AML-193 (cell line): ENCODE measurements around the gene ARHGEF18.

Source experiments
- DNase-seq, 2 experiments: peaks; one replicate each; lab custom pipeline; 2025; lab: John Stamatoyannopoulos, UW

Gene ARHGEF18

DNA sequence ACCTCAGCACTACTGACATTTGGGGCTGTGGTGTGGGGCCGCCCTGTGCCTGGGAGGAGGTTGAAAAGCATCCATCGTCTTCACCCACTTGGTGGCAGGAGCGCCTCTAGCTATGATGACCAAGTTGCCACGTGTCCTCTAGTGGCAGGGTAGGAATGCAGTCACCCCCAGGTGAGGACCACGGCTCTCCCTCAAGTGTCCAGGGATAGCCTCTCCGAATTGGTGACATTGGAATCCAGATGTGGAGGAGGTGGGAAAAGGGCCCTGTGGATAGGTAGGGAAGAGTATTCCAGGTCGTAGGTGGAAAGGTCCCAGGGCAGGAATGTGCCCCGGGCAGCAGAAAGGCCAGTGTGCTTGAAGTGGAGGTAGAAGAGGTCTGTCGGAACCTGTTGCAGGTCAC is 37.6 kb downstream of the ARHGEF18 start:
- DNase-seq, result no peak

DNA sequence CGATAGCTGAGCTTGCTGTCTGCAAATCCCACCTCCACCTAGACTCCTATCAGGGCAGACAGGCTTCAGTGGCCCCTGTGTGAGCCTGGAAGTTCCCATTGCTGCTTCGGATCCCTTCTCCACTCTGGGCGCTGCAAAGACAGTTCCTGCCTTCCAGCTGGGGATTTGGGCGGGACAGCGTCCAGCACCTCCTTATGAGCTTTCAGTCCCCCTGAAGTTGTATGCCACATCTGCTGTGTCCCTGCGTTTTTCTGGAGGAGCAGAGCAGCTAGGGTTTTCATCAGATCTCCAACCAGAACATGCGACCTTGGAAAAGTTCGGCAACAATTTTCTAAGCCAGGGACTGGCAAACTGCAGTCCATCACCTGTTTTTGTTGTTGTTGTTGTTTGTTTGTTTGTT is 38.0 kb downstream of the ARHGEF18 start:
- no peak for DNase-seq

DNA sequence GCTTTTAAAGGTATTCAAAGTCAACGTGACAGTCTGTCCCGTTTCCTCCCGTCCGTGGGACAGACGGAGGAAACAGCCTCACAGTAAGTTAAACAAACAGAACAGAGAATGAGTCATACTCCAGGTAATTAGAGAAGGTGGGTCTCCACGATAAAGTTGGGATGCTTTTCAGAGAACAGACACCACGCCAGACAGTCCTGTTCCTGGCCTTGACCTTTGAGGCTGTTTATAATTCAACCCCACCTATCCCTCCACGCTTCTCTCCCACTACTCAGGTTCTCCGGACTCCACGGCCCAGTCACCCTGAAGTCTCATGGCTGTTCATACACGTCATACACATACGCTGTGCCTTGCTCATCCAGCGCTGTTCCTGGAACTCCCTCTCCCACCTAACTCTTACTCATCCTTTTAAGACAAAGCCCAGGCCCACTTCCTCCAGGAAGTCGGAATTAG is 42.5 kb downstream of the ARHGEF18 start:
- no peak for DNase-seq

DNA sequence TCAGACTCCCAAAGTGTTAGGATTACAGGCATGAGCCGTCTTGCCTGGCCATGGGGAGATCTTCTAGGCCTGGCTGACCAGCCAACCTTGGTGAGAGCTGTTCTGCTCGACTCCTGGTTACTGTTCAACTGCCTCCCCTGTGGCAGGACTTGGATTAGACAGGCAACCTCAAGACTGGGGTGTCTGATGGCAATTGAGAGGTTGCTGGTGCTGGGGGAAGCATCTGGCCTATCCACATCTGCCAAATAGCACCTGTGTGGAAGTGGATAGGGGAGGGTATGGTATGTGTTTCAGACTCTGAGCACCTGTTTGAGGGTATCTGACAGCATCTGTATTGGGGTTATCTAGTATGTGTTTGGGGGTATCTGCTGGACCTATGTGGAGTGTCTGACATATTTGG is 44.7 kb downstream of the ARHGEF18 start:
- no peak for DNase-seq

DNA sequence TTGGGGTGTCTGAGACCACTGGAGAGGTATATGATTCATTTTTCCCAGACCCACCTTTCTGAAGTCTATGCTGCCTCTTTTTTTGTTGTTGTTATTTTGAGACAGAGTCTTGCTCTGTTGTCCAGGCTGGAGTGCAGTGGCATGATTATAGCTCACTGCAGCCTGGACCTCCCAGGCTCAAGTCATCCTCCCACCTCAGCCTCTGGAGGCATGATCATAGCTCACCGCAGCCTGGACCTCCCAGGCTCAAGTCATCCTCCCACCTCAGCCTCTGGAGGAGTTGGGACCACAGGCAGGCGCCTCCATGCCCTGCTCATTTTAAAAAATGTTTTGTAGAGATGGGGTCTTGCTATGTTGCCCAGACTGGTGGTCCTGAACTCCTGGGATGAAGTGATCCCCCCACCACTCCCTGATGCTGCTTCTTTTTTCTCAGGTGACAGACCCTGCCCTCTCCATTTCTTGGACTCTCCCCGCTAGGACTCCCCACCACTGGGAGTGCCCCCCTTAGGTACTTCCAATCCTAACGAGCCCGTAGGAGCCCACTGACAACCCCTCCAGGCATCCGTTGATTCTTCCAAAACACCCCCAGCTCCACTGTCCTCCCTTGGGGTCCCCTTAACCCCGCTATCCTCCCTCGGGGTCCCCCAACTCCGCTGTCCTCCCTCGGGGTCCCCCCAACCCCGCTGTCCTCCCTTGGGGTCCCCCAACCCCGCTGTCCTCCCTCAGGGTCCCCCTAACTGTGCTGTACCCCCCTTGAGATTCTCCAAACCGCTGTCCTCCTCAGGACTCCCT is 45.4 kb downstream of the ARHGEF18 start:
- DNase-seq, result no peak

DNA sequence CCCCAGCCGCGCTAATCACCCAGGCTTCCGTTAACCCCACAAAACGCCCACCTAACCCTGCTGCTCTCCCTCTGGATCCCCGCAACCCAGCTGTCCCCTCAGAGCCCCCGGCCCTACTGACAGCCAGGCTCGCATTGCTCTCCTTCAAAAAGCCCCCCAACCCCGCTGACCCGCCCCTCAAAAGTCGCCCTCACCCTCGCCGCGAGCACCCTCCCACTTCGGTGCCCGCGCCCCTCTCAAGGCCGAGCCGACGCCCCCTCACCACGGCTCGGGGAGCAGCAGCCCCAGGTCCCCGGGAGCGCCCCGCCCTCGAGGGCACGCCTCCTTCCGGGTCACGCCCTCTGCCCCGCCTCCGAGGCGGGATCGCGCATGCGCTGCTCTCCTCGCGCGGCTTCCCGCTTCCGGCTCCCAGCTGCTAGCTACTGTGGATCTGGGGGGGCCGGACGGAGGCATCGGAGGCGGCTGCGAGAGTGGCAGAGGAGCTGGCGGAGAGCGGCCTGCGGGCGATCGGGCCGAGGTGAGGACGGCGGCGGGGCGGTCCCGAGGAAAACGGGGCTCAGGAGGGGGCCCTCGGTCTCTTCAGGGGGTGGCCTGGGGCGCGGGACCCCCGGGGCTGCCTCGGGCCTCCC is 46.1 kb downstream of the ARHGEF18 start:
- peak; percentile 63 to 64 for DNase-seq

DNA sequence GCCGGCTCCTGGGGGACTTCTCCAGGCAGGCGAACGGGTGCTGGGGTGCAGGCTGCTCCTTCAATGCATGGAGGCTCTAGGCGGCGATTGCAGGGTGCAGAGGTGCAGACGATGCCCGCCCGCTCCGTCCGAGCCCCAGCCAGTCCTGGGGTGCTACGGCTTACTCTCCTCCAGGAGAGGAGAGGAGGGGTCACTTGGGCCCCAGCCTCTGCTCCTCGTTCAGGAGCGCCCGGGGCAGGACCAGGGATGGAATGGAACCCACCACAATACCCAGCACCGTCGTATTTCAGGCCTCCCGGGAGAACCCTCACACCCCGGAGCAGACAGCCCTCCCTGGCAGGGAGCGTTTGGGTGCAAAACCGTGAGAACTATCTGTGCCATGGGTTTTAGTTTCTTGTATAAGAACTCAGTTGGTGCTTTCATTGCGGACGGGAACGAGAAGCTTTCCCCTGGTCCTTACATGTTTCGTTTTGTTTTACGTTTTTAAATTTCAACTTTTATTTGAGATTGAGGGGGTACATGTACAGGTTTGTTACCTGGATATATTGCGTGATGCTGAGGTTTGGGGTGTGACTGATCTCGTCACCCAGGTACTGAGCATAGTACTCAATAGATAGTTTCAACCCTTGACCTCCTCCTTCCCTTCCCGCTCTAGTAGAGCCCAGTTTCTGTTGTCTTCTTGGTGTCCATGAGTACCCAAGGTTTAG is 46.8 kb downstream of the ARHGEF18 start:
- DNase-seq, result no peak

DNA sequence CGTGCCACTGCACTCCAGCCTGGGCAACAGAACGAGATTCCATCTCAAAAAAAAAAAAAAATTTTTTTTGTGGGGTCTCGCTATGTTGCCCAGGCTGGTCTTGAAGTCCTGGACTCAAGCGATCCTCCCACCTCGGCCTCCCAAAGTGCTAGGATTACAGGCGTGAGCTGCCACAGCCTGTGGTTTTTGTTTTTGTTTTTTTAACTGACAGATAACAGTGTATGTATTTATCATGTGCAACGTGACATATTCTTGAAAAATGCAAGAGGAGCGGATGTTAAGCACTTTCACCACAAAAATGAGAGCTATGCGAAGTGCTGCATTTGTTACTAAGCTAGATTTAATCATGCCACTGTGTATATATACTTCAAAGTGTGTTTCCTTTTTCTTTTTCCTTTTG is 49.0 kb downstream of the ARHGEF18 start:
- DNase-seq, result no peak
